Astrocyte (in vitro differentiated cells and primary cell): ENCODE measurements around the gene SNPH. TPM values are rescaled to one million over a fixed set of nuclear protein-coding genes. Genes with fewer than 3 reads are reported as not detected.

Experiments used
- DNase-seq: peaks from one replicate; pipeline ENCODE4 v3.0.0-alpha.2; 2010; ENCODE audit warnings: low read depth
- FAIRE-seq: peaks from 2 replicates; lab custom pipeline; 2011; peaks lifted over from hg19 to GRCh38; lab: Jason Lieb, UNC
- H2AFZ ChIP-seq: 2 replicates; pipeline ENCODE4 v1.6.0; 2012; ENCODE audit warnings: low read depth, low read length, inconsistent platforms
- H3K27ac ChIP-seq: 2 replicates; pipeline ENCODE4 v1.5.1; 2011; ENCODE audit warnings: low read depth, low read length, inconsistent platforms
- H3K27me3 ChIP-seq: 2 replicates; pipeline ENCODE4 v1.6.0; 2011; ENCODE audit warnings: low read length, inconsistent platforms; ENCODE audit not compliant: insufficient read depth
- H3K36me3 ChIP-seq: 2 replicates; pipeline ENCODE4 v1.5.1; 2011; ENCODE audit warnings: low read length, inconsistent platforms; ENCODE audit not compliant: insufficient read depth
- H3K4me1 ChIP-seq: 2 replicates; pipeline ENCODE4 v1.5.1; 2011; ENCODE audit warnings: low read length, inconsistent platforms; ENCODE audit not compliant: insufficient read depth
- H3K4me2 ChIP-seq: 2 replicates; pipeline ENCODE4 v1.6.0; 2012; ENCODE audit warnings: low read length, inconsistent platforms
- H3K4me3 ChIP-seq: 2 replicates; pipeline ENCODE4 v1.5.1; 2011; ENCODE audit warnings: low read depth, mild to moderate bottlenecking, low read length, inconsistent platforms; ENCODE audit not compliant: insufficient read depth
- H3K79me2 ChIP-seq: 2 replicates; pipeline ENCODE4 v1.6.0; 2012; ENCODE audit warnings: mild to moderate bottlenecking, low read length, inconsistent platforms; ENCODE audit not compliant: insufficient read depth
- H3K9ac ChIP-seq: 2 replicates; pipeline ENCODE4 v1.6.0; 2012; ENCODE audit warnings: mild to moderate bottlenecking, low read length, inconsistent platforms
- H3K9me3 ChIP-seq: 2 replicates; pipeline ENCODE4 v1.5.1; 2012; ENCODE audit warnings: low read depth, mild to moderate bottlenecking, low read length, inconsistent platforms; ENCODE audit not compliant: insufficient read depth
- H4K20me1 ChIP-seq: 2 replicates; pipeline ENCODE4 v1.6.0; 2012; ENCODE audit warnings: low read length, inconsistent platforms; ENCODE audit not compliant: insufficient read depth
- H3K27ac Mint-ChIP-seq: one replicate; pipeline ENCODE4 v1.8.0; 2021; ENCODE audit warnings: mild to moderate bottlenecking, mixed read lengths; ENCODE audit not compliant: unreplicated experiment
- H3K27me3 Mint-ChIP-seq: one replicate; pipeline ENCODE4 v1.8.0; 2021; ENCODE audit warnings: low read depth, mixed read lengths; ENCODE audit not compliant: unreplicated experiment
- H3K36me3 Mint-ChIP-seq: one replicate; pipeline ENCODE4 v1.8.0; 2021; ENCODE audit warnings: low read depth, mixed read lengths; ENCODE audit not compliant: unreplicated experiment
- H3K4me1 Mint-ChIP-seq: one replicate; pipeline ENCODE4 v1.8.0; 2021; ENCODE audit warnings: low read depth, mixed read lengths; ENCODE audit not compliant: unreplicated experiment
- H3K4me3 Mint-ChIP-seq: one replicate; pipeline ENCODE4 v1.8.0; 2021; ENCODE audit warnings: mild to moderate bottlenecking, moderate library complexity, mixed read lengths; ENCODE audit not compliant: unreplicated experiment
- H3K9me3 Mint-ChIP-seq: one replicate; pipeline ENCODE4 v1.8.0; 2021; ENCODE audit warnings: mild to moderate bottlenecking, mixed read lengths; ENCODE audit not compliant: unreplicated experiment
- EZH2 ChIP-seq: IDR thresholded peaks from 2 replicates; pipeline ENCODE4 v1.6.1; 2012; ENCODE audit warnings: mild to moderate bottlenecking, low read length, inconsistent platforms; ENCODE audit not compliant: insufficient read depth
- total RNA-seq: library from RNA; stranded (reverse); gene quantifications from 2 replicates; pipeline ENCODE4 v1.2.1, GENCODE V29; 2021
- TF ChIP-seq, protein P1 (sequence below): IDR thresholded peaks from 2 replicates; pipeline ENCODE4 v1.5.1; 2011; ENCODE audit warnings: low read depth, mild to moderate bottlenecking, inconsistent platforms, low read length, moderate library complexity; ENCODE audit not compliant: insufficient read depth

Gene SNPH
- total RNA-seq, 1 donor from 2014 or later = 7.9 TPM

GRCh38 chr20:1297486-1297885 is 31.4 kb downstream of the SNPH start:
- no peak for TF ChIP-seq EZH2
- TF ChIP-seq, protein P1, sequence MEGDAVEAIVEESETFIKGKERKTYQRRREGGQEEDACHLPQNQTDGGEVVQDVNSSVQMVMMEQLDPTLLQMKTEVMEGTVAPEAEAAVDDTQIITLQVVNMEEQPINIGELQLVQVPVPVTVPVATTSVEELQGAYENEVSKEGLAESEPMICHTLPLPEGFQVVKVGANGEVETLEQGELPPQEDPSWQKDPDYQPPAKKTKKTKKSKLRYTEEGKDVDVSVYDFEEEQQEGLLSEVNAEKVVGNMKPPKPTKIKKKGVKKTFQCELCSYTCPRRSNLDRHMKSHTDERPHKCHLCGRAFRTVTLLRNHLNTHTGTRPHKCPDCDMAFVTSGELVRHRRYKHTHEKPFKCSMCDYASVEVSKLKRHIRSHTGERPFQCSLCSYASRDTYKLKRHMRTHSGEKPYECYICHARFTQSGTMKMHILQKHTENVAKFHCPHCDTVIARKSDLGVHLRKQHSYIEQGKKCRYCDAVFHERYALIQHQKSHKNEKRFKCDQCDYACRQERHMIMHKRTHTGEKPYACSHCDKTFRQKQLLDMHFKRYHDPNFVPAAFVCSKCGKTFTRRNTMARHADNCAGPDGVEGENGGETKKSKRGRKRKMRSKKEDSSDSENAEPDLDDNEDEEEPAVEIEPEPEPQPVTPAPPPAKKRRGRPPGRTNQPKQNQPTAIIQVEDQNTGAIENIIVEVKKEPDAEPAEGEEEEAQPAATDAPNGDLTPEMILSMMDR = no peak
- Histone ChIP-seq H4K20me1 (peaks cover 7% of the 10 kb centered on the region), H3K79me2 (no peaks in the 10 kb centered on the region), H3K9ac (no peak overlapping the region), H2AFZ (no peak overlapping the region), H3K36me3 (no peaks in the 10 kb centered on the region), H3K9me3 (no peaks in the 10 kb centered on the region), H3K4me1 (peaks cover 8% of the 10 kb centered on the region), H3K27me3 (no peaks in the 10 kb centered on the region), H3K4me2 (no peak overlapping the region), H3K4me3 (no peak overlapping the region), H3K27ac (no peak overlapping the region)
- DNase-seq = no peak
- H3K4me3 Mint-ChIP-seq = no peak overlapping the region
- no peak for FAIRE-seq
- peaks cover 21% of the 10 kb centered on the region for H3K36me3 Mint-ChIP-seq
- no peak overlapping the region for H3K27ac Mint-ChIP-seq
- no peaks in the 10 kb centered on the region for H3K9me3 Mint-ChIP-seq
- H3K4me1 Mint-ChIP-seq = peaks cover 6% of the 10 kb centered on the region
- peaks cover 3% of the 10 kb centered on the region for H3K27me3 Mint-ChIP-seq

- Mint-ChIP-seq H3K9me3 (no peaks in the 10 kb centered on the region), H3K36me3 (peaks cover 21% of the 10 kb centered on the region), H3K4me3 (no peak overlapping the region), H3K27ac (no peak overlapping the region), H3K27me3 (peaks cover 3% of the 10 kb centered on the region), H3K4me1 (peaks cover 6% of the 10 kb centered on the region)
- TF ChIP-seq EZH2 = no peak
- TF ChIP-seq, protein P1 = no peak
- H3K4me2 ChIP-seq = no peak overlapping the region
- FAIRE-seq (no peak), DNase-seq (no peak)
- H3K4me1 ChIP-seq = peaks cover 8% of the 10 kb centered on the region
- H2AFZ ChIP-seq = no peak overlapping the region
- H3K27me3 ChIP-seq = no peaks in the 10 kb centered on the region
- H3K36me3 ChIP-seq = no peaks in the 10 kb centered on the region
- peaks cover 7% of the 10 kb centered on the region for H4K20me1 ChIP-seq
- no peak overlapping the region for H3K9ac ChIP-seq
- H3K79me2 ChIP-seq = no peaks in the 10 kb centered on the region
- H3K4me3 ChIP-seq = no peak overlapping the region
- no peaks in the 10 kb centered on the region for H3K9me3 ChIP-seq
- H3K27ac ChIP-seq = no peak overlapping the region
Measured at GRCh38 chr20:1298166-1298565, 32.1 kb downstream of the SNPH start.

DNA sequence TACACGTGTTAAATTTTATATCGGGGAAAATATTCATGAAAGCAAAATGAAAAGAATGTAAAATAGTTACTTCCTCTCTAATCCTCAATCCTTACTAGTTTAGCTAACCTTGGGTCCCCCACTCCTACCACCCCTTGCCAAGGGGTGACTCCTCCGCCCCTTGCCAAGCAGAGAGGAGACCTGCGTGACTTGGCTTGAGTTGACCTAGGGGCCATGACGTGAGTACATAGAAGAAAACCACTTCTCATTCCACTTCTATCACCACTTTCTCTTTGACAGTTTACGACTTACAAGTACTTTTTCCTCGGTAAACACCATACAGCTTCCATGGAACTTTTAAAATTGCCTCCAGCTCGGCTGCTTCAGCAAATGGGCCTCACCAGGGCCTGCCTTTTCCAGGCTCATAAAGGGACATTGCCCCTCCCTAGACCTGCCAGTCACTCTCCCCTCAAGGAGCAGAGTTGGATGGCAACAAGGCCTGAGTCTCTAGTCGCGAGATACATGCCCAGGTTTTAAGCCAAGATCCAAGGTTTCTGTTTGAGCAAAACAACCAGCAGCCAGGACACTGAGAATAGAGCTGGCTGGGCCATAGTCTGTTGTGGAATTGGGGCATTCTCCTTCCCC is 32.9 kb downstream of the SNPH start:
- Histone ChIP-seq H3K79me2 (no peaks in the 10 kb centered on the region), H3K9ac (no peak overlapping the region), H3K4me1 (peaks cover 8% of the 10 kb centered on the region), H3K4me3 (no peak overlapping the region), H4K20me1 (peaks cover 2% of the 10 kb centered on the region), H2AFZ (no peak overlapping the region), H3K9me3 (no peaks in the 10 kb centered on the region), H3K27ac (no peak overlapping the region), H3K4me2 (no peak overlapping the region), H3K36me3 (no peaks in the 10 kb centered on the region), H3K27me3 (no peaks in the 10 kb centered on the region)
- no peak for FAIRE-seq
- H3K4me3 Mint-ChIP-seq = no peak overlapping the region
- H3K27ac Mint-ChIP-seq = no peak overlapping the region
- no peaks in the 10 kb centered on the region for H3K9me3 Mint-ChIP-seq
- peaks cover 6% of the 10 kb centered on the region for H3K4me1 Mint-ChIP-seq
- DNase-seq = no peak
- peaks cover 21% of the 10 kb centered on the region for H3K36me3 Mint-ChIP-seq
- no peak for TF ChIP-seq EZH2
- TF ChIP-seq, protein P1 = no peak
- peaks cover 3% of the 10 kb centered on the region for H3K27me3 Mint-ChIP-seq
